Upper lobe of right lung (tissue), 1 donor: ENCODE data around the gene LRRC8B. TPM values are rescaled to one million over a fixed set of nuclear protein-coding genes. Genes with fewer than 3 reads are reported as not detected.
A peak's percentile ranks its signal among the peaks of the same experiment; 100 is the strongest.

Source experiments
- ATAC-seq: fragments of 200-7000 bp; cut with Tn5 transposase; one replicate; pipeline ENCODE4 v1.9.1; 2020; ENCODE audit warnings: mild to moderate bottlenecking, moderate library complexity
- DNase-seq: peaks from one replicate; pipeline ENCODE4 v3.0.0-alpha.2; 2020
- H3K27ac ChIP-seq: fragments of 200-600 bp; one replicate; pipeline ENCODE4 v1.8.0; 2022
- H3K27me3 ChIP-seq: fragments of 200-600 bp; one replicate; pipeline ENCODE4 v1.8.0; 2022; ENCODE audit warnings: mild to moderate bottlenecking
- H3K36me3 ChIP-seq: fragments of 200-600 bp; one replicate; pipeline ENCODE4 v1.8.0; 2022
- H3K4me1 ChIP-seq: fragments of 200-600 bp; one replicate; pipeline ENCODE4 v1.8.0; 2022
- H3K4me3 ChIP-seq: fragments of 200-600 bp; one replicate; pipeline ENCODE4 v1.8.0; 2022; ENCODE audit warnings: mild to moderate bottlenecking
- H3K9me3 ChIP-seq: fragments of 200-600 bp; one replicate; pipeline ENCODE4 v1.8.0; 2022
- intact Hi-C: fragments of 100-400 bp; cut with DNase I; formaldehyde crosslinking; loops from one replicate; pipeline ENCODE4 v1.11.0; 2022
- long read RNA-seq: library from polyadenylated mRNA; unstranded; transcript quantifications from one replicate; pipeline ENCODE4 v2.0.0, GENCODE V29; 2021
- total RNA-seq: library from RNA; stranded (reverse); fragmentation: NEBNext Ultra II Directional; extraction: Animal tissue kit (Norgen Biotek cat#: 25700); gene quantifications from one replicate; pipeline ENCODE4 v1.2.1, GENCODE V29; 2021
- TF ChIP-seq, protein P1 (sequence below): fragments of 200-600 bp; IDR thresholded peaks from one replicate; pipeline ENCODE4 v1.8.0; 2022; ENCODE audit warnings: antibody characterized with exemption
- donor health status: DM: no; HTN: yes; CAD: no; lungs with severe emphysema.

The LRRC8B gene
- total RNA-seq, result 22.3 TPM
- long read RNA-seq, full-length matches to known transcripts, result 11 of 34 reads
- long read RNA-seq, partial matches to known transcripts, result 11 of 34 reads
- long read RNA-seq, other reads (novel, unspliced or antisense), result 12 of 34 reads

DNA sequence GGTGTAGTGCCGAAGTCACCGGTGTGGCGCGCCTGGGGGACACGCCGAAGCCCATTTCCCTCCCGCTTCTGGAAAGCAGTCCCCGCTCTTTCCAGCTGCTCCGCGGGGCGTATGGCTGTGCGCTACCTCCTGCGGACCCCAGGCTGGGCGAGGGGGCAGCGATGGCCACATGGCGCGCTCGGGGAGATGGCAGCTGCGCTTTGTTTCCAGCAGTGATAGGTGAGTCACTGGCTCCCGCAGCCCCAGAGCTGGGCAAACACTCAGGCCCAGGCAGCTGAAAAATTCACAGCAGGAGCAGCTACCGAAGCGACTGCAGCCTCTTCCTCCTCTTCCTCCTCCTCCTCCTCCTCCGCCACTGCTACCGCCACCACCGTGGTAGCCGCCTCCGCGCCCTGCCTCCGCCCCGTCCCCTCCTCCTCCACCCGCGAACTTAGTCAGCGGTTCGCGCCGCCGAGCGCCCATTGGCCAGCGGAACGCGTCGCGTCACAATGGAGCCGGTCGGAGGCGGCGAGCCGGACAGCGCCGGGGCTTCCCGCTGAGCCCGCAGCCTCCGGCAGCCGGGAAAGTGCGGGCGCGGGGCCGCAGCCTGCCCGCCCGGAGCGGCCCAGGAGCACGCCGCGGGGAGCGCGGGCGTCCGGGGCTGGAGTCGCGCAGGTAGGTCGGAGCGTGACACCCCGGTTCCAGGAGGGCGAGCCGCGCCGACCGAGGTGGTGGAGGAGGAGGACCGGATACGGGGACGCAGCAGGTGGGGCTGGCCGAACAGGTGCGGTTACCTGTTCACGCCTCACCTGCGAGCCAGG, at the start of gene LRRC8B:
LRRC8B (plus strand) TSS at position 461 of the 800 bp plus-strand sequence. CDS start 57,822 bp downstream, outside the sequence.
- TF ChIP-seq, protein P1, sequence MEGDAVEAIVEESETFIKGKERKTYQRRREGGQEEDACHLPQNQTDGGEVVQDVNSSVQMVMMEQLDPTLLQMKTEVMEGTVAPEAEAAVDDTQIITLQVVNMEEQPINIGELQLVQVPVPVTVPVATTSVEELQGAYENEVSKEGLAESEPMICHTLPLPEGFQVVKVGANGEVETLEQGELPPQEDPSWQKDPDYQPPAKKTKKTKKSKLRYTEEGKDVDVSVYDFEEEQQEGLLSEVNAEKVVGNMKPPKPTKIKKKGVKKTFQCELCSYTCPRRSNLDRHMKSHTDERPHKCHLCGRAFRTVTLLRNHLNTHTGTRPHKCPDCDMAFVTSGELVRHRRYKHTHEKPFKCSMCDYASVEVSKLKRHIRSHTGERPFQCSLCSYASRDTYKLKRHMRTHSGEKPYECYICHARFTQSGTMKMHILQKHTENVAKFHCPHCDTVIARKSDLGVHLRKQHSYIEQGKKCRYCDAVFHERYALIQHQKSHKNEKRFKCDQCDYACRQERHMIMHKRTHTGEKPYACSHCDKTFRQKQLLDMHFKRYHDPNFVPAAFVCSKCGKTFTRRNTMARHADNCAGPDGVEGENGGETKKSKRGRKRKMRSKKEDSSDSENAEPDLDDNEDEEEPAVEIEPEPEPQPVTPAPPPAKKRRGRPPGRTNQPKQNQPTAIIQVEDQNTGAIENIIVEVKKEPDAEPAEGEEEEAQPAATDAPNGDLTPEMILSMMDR, result no peak
- peak within 1 kb of the TSS; percentile 90 for H3K4me3 ChIP-seq
- H3K9me3 ChIP-seq, result no peaks in the 10 kb centered on the region
- peak; percentile 98 for ATAC-seq
- no peaks in the 10 kb centered on the region for H3K27me3 ChIP-seq
- H3K27ac ChIP-seq, result peak within 1 kb of the TSS; percentile 88
- peaks cover 9% of the 10 kb centered on the region for H3K4me1 ChIP-seq
- intact Hi-C loops, result no loop called here
- DNase-seq, result peak; percentile 97
- no peaks in the 10 kb centered on the region for H3K36me3 ChIP-seq

DNA sequence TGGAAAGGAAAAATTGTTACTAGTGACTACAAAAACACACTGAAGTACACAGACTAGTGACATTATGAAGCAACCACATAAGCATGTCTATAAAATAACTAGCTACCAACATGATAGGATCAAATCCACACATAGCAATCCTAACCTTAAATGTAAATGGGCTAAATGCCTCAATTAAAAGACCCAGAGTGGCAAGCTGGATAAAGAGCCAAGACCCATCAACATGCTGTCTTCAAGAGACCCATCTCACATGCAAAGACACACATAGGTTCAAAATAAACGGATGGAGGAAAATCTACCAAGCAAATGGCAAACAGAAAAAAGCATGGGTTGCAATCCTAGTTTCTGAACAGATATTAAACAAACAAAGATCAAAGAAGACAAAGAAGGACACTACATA, 49.4 kb upstream of the LRRC8B start:
- H3K27ac ChIP-seq, result no peak overlapping the region
- H3K36me3 ChIP-seq, result no peaks in the 10 kb centered on the region
- ATAC-seq (no peak), DNase-seq (no peak)
- no peaks in the 10 kb centered on the region for H3K9me3 ChIP-seq
- intact Hi-C loops, result no loop called here
- no peaks in the 10 kb centered on the region for H3K27me3 ChIP-seq
- no peaks in the 10 kb centered on the region for H3K4me1 ChIP-seq
- H3K4me3 ChIP-seq, result no peak overlapping the region
- TF ChIP-seq, protein P1, result no peak

DNA sequence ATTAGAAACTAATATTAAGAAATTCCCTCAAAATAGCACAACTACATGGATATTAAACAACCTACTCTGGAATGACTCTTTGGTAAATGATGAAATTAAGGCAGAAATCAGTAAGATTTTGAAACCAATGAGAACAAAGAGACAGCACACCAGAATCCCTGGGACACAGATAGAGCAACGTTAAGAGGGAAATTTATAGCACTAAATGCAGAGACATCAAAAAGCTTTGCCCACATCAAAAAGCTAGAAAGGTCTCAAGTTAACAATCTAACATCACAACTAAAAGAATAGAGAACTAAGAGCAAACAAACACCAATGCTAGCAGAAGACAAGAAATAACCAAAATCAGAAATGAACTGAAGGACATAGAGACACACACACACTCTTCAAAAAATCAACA, 48.6 kb upstream of the LRRC8B start:
- Histone ChIP-seq H3K9me3 (no peaks in the 10 kb centered on the region), H3K4me3 (no peak overlapping the region), H3K4me1 (no peaks in the 10 kb centered on the region), H3K27ac (no peak overlapping the region), H3K27me3 (no peaks in the 10 kb centered on the region), H3K36me3 (no peaks in the 10 kb centered on the region)
- ATAC-seq (no peak), DNase-seq (no peak)
- intact Hi-C loops, result no loop called here
- TF ChIP-seq, protein P1, result no peak

DNA sequence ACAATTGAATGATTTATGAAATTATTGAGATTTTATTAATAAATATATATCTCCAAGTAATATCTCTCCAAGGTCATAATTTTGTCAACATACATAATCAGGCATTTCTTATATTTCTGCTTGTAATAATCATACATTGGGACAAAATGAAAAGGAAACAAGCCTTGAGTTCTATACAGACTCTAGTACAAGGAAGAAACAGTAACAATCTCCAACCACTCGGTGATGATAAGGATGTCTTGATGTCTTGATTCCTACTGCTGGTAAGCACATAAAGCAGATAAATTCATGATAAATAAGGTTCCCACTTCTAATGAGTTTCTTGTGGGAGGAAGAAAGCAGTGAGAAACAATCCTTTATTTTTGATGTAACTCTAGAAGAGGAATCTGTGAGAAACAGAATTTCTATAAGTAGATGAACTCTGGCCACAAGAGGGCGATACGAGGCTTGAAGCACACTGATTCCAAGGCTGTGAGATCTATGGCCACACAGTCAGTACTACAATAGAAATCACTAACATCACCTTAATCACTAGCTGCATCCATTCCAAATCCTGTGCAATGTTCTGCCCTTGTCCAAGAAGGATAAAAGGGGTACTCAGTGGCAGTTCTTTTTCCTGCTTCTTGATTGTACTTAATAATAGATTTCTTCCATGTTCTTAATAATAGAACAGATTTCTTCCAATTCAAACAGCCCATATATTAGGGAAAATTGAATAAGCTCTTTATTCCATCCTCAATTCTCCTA, 41.4 kb upstream of the LRRC8B start:
- peak; percentile 94 for ATAC-seq

DNA sequence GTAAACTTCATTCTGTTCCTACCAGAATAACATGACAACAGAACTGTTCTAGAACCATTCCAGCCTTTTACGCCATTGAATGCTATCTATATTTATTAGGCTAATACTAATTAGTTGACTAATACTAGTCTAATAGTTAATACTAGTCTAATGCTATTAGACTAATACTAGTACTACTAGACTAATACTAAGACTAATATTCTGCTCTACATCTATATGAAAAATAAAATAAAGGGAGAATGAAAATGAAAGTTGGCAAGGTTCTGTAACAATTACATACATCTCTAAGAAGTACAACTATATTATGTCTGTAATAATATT, 40.9 kb upstream of the LRRC8B start:
- no peaks in the 10 kb centered on the region for H3K4me1 ChIP-seq
- intact Hi-C loops, result no loop called here
- no peak for DNase-seq
- H3K9me3 ChIP-seq, result no peaks in the 10 kb centered on the region
- H3K36me3 ChIP-seq, result no peaks in the 10 kb centered on the region
- no peak overlapping the region for H3K4me3 ChIP-seq
- TF ChIP-seq, protein P1, result no peak
- H3K27me3 ChIP-seq, result no peaks in the 10 kb centered on the region
- H3K27ac ChIP-seq, result no peak overlapping the region
- no peak for ATAC-seq

More for the DNA sequence above, 41.4 kb upstream of the LRRC8B start:
- Histone ChIP-seq H3K9me3 (no peaks in the 10 kb centered on the region), H3K4me3 (no peak overlapping the region), H3K4me1 (no peaks in the 10 kb centered on the region), H3K27me3 (no peaks in the 10 kb centered on the region), H3K36me3 (no peaks in the 10 kb centered on the region), H3K27ac (no peak overlapping the region)
- peak; percentile 65 for DNase-seq
- intact Hi-C loops, result no loop called here
- TF ChIP-seq, protein P1, result peak; percentile 82
